ENCODE data around the gene PRKAR1B. TPM values are rescaled to one million over a fixed set of nuclear protein-coding genes. Genes with fewer than 3 reads are reported as not detected.
"Not testable (repeated sequence)": the region's sequence is repeated elsewhere in the genome, so short reads cannot be mapped to it uniquely, and the experiment has no call there.

The PRKAR1B gene
- total RNA-seq, 2 experiments from 2014 or later = 28.0 to 28.2 TPM

DNA sequence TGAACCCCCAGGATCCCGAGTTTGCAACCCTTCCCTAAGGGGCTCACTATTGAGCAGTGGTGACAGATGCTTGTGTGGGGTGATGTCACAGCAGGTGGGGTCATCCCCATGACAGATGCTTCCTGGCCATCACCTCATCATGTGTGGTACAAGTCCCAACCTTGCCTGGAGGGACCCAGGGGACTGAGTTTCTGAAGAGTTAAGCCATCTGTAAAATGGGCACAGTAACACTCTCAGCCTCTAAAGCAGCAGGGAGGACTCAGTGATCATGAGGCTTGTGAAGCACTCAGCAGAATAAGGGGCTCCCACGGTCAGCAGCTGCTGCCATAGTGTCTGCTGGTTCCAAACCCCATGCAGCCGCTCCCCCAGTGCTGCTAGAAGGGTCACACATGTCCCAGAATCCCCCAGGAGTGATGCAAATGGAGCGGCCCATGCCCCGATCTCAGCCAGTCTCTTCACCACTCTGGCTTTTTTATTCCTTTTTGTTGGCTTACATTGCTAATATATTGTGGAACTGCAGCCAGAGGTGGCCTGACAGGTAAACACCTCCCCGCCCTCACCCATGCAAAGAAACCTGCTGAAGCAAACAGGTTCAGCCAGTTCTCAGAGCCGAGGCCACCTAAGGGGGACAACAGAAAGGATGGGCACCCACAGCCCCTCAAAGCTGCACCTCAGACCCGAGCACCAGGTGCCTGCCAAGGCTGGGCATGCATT, 105.4 kb downstream of the PRKAR1B start:
- CTCF ChIA-PET = no interaction called here
- intact Hi-C loops (cut with micrococcal nuclease) = loop anchor here (2.0 kb wide), 1 partner anchor 19 kb away; no protein-coding TSS in a partner anchor
- Mint-ChIP-seq H3K4me1 (ENCODE audit: low read depth) (peaks cover 38% of the 10 kb centered on the region), H3K4me3 (no peak overlapping the region), H3K36me3 (peaks cover 49% of the 10 kb centered on the region), H3K27me3 (no peaks in the 10 kb centered on the region), H3K27ac (no peak overlapping the region), H3K9me3 (peaks cover 47% of the 10 kb centered on the region)
- no peak for DNase-seq
- POLR2A ChIA-PET = no interaction called here

- CTCF ChIA-PET = interaction anchor here (1.0 kb wide), 1 partner anchor 14 kb away, joined by 3 read pairs; no protein-coding TSS in a partner anchor
- DNase-seq = no peak
- H3K4me3 Mint-ChIP-seq = no peak overlapping the region
- POLR2A ChIA-PET = no interaction called here
- H3K27ac Mint-ChIP-seq = peak overlapping the region; percentile 97
- H3K4me1 Mint-ChIP-seq (ENCODE audit: low read depth) = peaks cover 43% of the 10 kb centered on the region
- H3K27me3 Mint-ChIP-seq = no peaks in the 10 kb centered on the region
- intact Hi-C loops (cut with micrococcal nuclease) = loop anchor here (2.0 kb wide), 1 partner anchor 20 kb away; no protein-coding TSS in a partner anchor
- H3K9me3 Mint-ChIP-seq = peaks cover 45% of the 10 kb centered on the region
- peaks cover 48% of the 10 kb centered on the region for H3K36me3 Mint-ChIP-seq
Observed at GRCh38 chr7:620885-621284, 106.2 kb downstream of the PRKAR1B start.

DNA sequence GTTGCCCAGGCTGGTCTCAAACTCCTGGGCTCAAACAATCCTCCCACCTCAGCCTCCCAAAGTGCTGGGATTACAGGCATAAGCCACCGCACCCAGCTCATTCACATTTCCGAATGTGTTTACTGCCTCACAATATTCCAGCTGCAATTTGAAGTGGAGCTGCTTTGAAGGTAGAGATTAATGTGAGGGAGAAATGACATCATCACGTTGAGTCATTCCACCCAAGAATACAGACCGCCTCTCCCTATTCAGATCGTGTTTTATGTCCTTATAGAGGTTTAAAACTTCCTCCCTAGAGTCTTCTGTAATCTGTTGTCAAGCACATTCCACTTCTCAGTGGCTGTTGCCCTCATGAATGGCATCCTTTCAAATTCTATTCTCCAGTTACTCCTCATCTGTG, 107.0 kb downstream of the PRKAR1B start:
- no peak overlapping the region for H3K4me3 Mint-ChIP-seq
- CTCF ChIA-PET = interaction anchor here (0.7 to 1.1 kb wide), 3 partner anchors 16 to 26 kb away, joined by 3 to 6 read pairs (median 4); no protein-coding TSS in a partner anchor
- POLR2A ChIA-PET = interaction anchor here (1.1 to 3.6 kb wide), 2 partner anchors 16 to 18 kb away, joined by 4 to 31 read pairs; no protein-coding TSS in a partner anchor
- peaks cover 43% of the 10 kb centered on the region for H3K4me1 Mint-ChIP-seq (ENCODE audit: low read depth)
- peaks cover 44% of the 10 kb centered on the region for H3K36me3 Mint-ChIP-seq
- H3K27ac Mint-ChIP-seq = peak overlapping the region; percentile 97
- no peaks in the 10 kb centered on the region for H3K27me3 Mint-ChIP-seq
- intact Hi-C loops (cut with micrococcal nuclease) = loop anchor here (2.0 kb wide), 1 partner anchor 21 kb away; no protein-coding TSS in a partner anchor
- peaks cover 41% of the 10 kb centered on the region for H3K9me3 Mint-ChIP-seq
- DNase-seq = peak; percentile 29

DNA sequence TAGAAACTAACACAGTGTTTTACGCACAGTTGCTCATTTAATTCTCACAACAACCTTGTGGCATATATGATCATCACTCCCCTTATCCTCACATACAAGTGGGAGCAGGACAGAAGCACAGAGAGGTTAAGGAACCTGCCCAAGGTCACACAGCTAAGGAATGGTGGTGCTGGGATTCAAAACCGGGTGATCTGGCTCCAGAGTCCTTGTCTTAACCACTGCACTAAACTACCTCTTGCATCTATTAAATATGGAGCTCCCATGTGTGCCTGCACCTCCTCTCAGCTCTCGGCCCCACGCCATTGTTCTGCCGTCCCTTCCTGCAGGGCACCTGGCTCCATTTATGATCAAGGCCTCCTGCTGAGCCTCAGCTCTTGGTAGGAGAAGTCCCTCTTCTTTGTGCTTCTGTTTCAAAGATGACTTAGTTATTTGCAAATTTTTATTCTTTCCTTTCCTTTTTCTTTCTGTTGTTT, 107.7 kb downstream of the PRKAR1B start:
- Mint-ChIP-seq H3K4me3 (peak overlapping the region; percentile 41), H3K36me3 (peaks cover 38% of the 10 kb centered on the region), H3K27ac (peak overlapping the region; percentile 97), H3K27me3 (no peaks in the 10 kb centered on the region), H3K9me3 (peaks cover 34% of the 10 kb centered on the region), H3K4me1 (ENCODE audit: low read depth) (peaks cover 46% of the 10 kb centered on the region)
- intact Hi-C loops (cut with micrococcal nuclease) = loop anchor here (5.0 kb wide), 1 partner anchor 213 kb away; the partner anchor contains the start of gene SUN1
- DNase-seq = no peak
- ChIA-PET CTCF (interaction anchor here (0.7 to 1.1 kb wide), 2 partner anchors 15 to 18 kb away, joined by 3 to 4 read pairs; no protein-coding TSS in a partner anchor), POLR2A (interaction anchor here (1.1 to 3.6 kb wide), 2 partner anchors 15 to 18 kb away, joined by 4 to 31 read pairs; no protein-coding TSS in a partner anchor)

GRCh38 chr7:618539-619367, 108.3 kb downstream of the PRKAR1B start:
- Mint-ChIP-seq H3K9me3 (peaks cover 33% of the 10 kb centered on the region), H3K27me3 (no peaks in the 10 kb centered on the region), H3K27ac (peak overlapping the region; percentile 97), H3K36me3 (peaks cover 37% of the 10 kb centered on the region), H3K4me1 (ENCODE audit: low read depth) (peaks cover 46% of the 10 kb centered on the region), H3K4me3 (peak overlapping the region; percentile 78)
- POLR2A ChIA-PET = interaction anchor here (1.0 to 3.6 kb wide), 4 partner anchors 9 to 17 kb away, joined by 3 to 31 read pairs (median 10); no protein-coding TSS in a partner anchor
- intact Hi-C loops (cut with micrococcal nuclease) = loop anchor here (1.0 to 5.0 kb wide), 3 partner anchors 14 to 214 kb away; partner anchors contain the start of gene SUN1
- DNase-seq = peak; percentile 81
- CTCF ChIA-PET = interaction anchor here (0.7 to 1.6 kb wide), 6 partner anchors 9 to 254 kb away, joined by 3 to 4 read pairs (median 4); no protein-coding TSS in a partner anchor

- intact Hi-C loops (cut with micrococcal nuclease) = loop anchor here (1.0 to 5.0 kb wide), 3 partner anchors 14 to 214 kb away; partner anchors contain the start of gene SUN1
- Mint-ChIP-seq H3K36me3 (peaks cover 31% of the 10 kb centered on the region), H3K27ac (peak overlapping the region; percentile 97), H3K4me3 (peak overlapping the region; percentile 78), H3K9me3 (peaks cover 29% of the 10 kb centered on the region), H3K27me3 (no peaks in the 10 kb centered on the region), H3K4me1 (ENCODE audit: low read depth) (peaks cover 46% of the 10 kb centered on the region)
- CTCF ChIA-PET = interaction anchor here (0.7 to 1.6 kb wide), 7 partner anchors 8 to 255 kb away, joined by 3 to 5 read pairs (median 3); no protein-coding TSS in a partner anchor
- POLR2A ChIA-PET = interaction anchor here (0.7 to 3.6 kb wide), 4 partner anchors 8 to 33 kb away, joined by 3 to 31 read pairs (median 10); no protein-coding TSS in a partner anchor
- peak; percentile 57 for DNase-seq
Observed at GRCh38 chr7:617614-618538, 109.2 kb downstream of the PRKAR1B start.

- ChIA-PET POLR2A (interaction anchor here (0.9 to 1.7 kb wide), 2 partner anchors 9 to 12 kb away, joined by 3 to 8 read pairs; no protein-coding TSS in a partner anchor), CTCF (no interaction called here)
- DNase-seq = no peak
- Mint-ChIP-seq H3K9me3 (no peaks in the 10 kb centered on the region), H3K4me3 (no peak overlapping the region), H3K27me3 (no peaks in the 10 kb centered on the region), H3K4me1 (ENCODE audit: low read depth) (peaks cover 35% of the 10 kb centered on the region), H3K36me3 (peaks cover 12% of the 10 kb centered on the region), H3K27ac (no peak overlapping the region)
- intact Hi-C loops (cut with micrococcal nuclease) = no loop called here
Observed at GRCh38 chr7:613442-614140, 113.5 kb downstream of the PRKAR1B start.

DNA sequence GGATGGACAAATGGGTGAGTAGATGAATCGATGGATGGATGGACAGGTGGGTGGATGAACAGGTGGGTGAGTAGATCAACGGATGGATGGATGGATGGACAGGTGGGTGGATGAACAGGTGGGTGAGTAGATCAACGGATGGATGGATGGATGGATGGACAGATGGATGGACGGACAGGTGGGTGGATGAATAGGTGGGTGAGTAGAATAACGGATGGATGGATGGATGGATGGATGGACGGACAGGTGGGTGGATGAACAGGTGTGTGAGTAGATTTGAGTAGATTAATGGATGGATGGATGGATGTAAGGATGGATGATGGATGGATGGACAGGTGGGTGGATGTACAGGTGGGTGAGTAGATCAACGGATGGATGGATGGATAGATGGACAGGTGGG, 115.2 kb downstream of the PRKAR1B start:
- DNase-seq; intact Hi-C loops (cut with micrococcal nuclease); H3K27ac Mint-ChIP-seq; POLR2A ChIA-PET; H3K27me3 Mint-ChIP-seq; CTCF ChIA-PET; H3K9me3 Mint-ChIP-seq; H3K4me3 Mint-ChIP-seq: not testable (repeated sequence)
- peaks cover 31% of the 10 kb centered on the region for H3K4me1 Mint-ChIP-seq (ENCODE audit: low read depth)
- peaks cover 12% of the 10 kb centered on the region for H3K36me3 Mint-ChIP-seq

GRCh38 chr7:611281-611810, 115.7 kb downstream of the PRKAR1B start:
- Mint-ChIP-seq H3K27me3 (no peaks in the 10 kb centered on the region), H3K27ac (no peak overlapping the region), H3K4me1 (ENCODE audit: low read depth) (peaks cover 26% of the 10 kb centered on the region), H3K9me3 (no peaks in the 10 kb centered on the region), H3K36me3 (peaks cover 12% of the 10 kb centered on the region), H3K4me3 (no peak overlapping the region)
- DNase-seq = no peak
- ChIA-PET POLR2A (interaction anchor here (1.0 kb wide), 1 partner anchor 9 kb away, joined by 3 read pairs; no protein-coding TSS in a partner anchor), CTCF (interaction anchor here (0.7 kb wide), 1 partner anchor 11 kb away, joined by 3 read pairs; no protein-coding TSS in a partner anchor)
- intact Hi-C loops (cut with micrococcal nuclease) = no loop called here
